Fibroblast of villous mesenchyme (primary cell): Measurements from ENCODE around the gene A3GALT2. TPM values are rescaled to one million over a fixed set of nuclear protein-coding genes. Genes with fewer than 3 reads are reported as not detected.
"Not testable (repeated sequence)": the region's sequence is repeated elsewhere in the genome, so short reads cannot be mapped to it uniquely, and the experiment has no call there.

ENCODE experiments used
- DNase-seq: peaks from one replicate; pipeline ENCODE4 v3.0.0-alpha.2; 2010; ENCODE audit warnings: low read depth
- H3K4me3 ChIP-seq: 2 replicates; pipeline ENCODE4 v1.5.1; 2011; ENCODE audit warnings: low read depth, mild to moderate bottlenecking, low read length
- total RNA-seq: library from RNA; depleted of rRNA; stranded (reverse); fragments of >200 nt; gene quantifications from 2 replicates; pipeline ENCODE4 v1.2.3, GENCODE V29; 2012
- TF ChIP-seq, protein P1 (sequence below): IDR thresholded peaks from 2 replicates; pipeline ENCODE4 v1.5.1; 2012; ENCODE audit warnings: low read depth, mild to moderate bottlenecking, low read length; ENCODE audit not compliant: insufficient read depth

Gene A3GALT2
- total RNA-seq, 1 donor, result not detected

DNA sequence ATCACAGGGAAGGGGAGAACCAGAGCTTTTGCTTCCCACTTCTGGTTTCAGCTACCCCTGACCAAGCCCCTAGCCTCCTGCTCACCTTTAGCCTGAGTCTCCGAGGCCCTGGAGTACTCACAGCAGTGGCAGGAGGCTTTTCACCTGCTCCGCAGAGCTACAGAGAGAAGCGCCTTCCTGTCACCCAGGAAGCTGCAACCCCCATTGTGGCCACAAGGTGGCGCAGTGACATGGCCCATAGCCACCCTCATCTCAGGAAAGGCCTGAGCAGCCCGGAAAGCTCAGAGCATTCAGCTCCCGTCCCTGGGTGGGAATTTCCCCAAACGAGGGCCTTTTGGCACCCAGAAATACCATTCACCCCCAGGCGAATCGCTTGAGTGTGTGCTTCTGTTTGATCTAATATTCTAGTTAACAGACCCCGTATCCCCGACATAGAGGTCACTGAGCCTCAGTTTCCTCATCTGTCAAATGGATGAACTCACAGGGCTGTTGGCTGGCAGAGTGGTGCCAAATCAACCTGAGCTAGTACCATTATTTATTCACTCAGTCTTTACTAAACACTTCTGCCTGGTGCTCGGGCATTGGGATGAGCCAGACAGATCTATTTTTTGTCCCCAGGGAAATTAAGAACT is 25.3 kb downstream of the A3GALT2 start:
- DNase-seq, result peak; percentile 78
- TF ChIP-seq, protein P1, sequence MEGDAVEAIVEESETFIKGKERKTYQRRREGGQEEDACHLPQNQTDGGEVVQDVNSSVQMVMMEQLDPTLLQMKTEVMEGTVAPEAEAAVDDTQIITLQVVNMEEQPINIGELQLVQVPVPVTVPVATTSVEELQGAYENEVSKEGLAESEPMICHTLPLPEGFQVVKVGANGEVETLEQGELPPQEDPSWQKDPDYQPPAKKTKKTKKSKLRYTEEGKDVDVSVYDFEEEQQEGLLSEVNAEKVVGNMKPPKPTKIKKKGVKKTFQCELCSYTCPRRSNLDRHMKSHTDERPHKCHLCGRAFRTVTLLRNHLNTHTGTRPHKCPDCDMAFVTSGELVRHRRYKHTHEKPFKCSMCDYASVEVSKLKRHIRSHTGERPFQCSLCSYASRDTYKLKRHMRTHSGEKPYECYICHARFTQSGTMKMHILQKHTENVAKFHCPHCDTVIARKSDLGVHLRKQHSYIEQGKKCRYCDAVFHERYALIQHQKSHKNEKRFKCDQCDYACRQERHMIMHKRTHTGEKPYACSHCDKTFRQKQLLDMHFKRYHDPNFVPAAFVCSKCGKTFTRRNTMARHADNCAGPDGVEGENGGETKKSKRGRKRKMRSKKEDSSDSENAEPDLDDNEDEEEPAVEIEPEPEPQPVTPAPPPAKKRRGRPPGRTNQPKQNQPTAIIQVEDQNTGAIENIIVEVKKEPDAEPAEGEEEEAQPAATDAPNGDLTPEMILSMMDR, result peak; percentile 93
- no peak overlapping the region for H3K4me3 ChIP-seq

DNA sequence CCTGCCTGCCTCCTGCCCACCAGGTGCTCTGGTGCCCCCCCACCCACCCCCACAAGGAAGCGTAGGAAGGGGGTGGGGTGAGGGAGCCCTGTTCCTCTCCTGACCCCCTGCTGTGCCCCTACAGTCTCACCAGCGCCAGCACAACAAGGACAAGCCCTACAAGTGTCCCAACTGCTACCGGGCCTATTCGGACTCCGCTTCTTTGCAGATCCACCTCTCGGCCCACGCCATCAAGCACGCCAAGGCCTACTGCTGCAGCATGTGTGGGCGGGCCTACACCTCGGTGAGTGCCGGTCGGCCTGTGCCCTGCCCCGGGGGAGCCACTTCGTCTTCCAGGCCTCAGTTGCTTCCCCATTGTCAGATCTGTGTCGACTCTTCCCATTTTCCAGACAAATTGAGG is 25.9 kb downstream of the A3GALT2 start:
- TF ChIP-seq, protein P1, result no peak
- no peak for DNase-seq
- no peak overlapping the region for H3K4me3 ChIP-seq

GRCh38 chr1:33294071-33295010 is 26.6 kb downstream of the A3GALT2 start:
- DNase-seq, result no peak
- TF ChIP-seq, protein P1, result no peak
- no peak overlapping the region for H3K4me3 ChIP-seq

GRCh38 chr1:33292726-33293340 is 28.1 kb downstream of the A3GALT2 start:
- no peak overlapping the region for H3K4me3 ChIP-seq
- TF ChIP-seq, protein P1, result no peak
- DNase-seq, result no peak

DNA sequence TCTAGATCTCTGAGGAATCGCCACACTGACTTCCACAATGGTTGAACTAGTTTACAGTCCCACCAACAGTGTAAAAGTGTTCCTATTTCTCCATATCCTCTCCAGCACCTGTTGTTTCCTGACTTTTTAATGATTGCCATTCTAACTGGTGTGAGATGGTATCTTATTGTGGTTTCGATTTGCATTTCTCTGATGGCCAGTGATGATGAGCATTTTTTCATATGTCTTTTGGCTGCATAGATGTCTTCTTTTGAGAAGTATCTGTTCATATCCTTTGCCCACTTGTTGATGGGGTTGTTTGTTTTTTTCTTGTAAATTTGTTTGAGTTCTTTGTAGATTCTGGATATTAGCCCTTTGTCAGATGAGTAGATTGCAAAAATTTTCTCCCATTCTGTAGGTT is 30.3 kb downstream of the A3GALT2 start:
- not testable (repeated sequence) for DNase-seq, H3K4me3 ChIP-seq

GRCh38 chr1:33289858-33290154 is 31.1 kb downstream of the A3GALT2 start:
- H3K4me3 ChIP-seq, result no peak overlapping the region
- DNase-seq, result no peak
- TF ChIP-seq, protein P1, result no peak
